ENCODE measurements around the gene NRG4.
"Not testable (repeated sequence)": the region's sequence is repeated elsewhere in the genome, so short reads cannot be mapped to it uniquely, and the experiment has no call there.

The NRG4 gene

DNA sequence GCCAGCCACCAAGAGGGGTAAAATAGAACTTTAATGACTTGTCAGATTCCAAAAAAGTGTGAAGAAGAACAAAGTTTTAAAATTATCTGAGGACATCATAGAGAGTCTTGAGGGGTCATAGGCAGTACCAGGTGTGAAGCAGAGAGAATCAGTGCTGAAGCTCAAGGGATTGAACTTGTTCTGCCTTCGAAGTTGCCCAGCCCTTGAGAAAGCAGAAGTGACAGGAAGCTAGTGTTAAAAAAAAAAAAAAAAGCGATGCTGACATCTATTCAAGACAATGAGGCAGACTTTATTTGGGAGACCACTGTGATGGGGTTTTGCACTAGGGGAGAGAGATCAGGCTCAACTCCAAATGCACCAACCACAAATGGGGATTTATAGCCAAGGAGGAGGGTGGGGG is 86.8 kb downstream of the NRG4 start:
- no peak for DNase-seq

DNA sequence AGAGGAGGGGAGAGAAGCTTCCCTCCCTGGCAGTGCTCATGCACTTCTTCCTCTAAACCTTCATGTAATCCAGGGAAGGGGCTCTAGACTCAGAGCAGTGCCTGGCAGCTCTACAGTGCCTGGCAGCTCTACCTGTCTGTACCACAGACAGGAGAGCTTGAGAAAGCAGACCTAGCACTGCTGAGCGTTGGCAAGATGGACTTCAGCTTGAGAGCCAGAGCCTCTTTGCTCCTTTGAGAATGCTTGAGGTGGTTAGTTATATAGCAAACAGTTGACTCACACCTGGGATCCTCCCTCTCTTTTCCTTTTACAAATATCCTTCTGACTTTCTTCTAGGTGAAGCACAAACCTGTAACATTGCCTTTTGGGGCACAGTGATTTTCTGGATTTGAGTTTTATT is 87.6 kb downstream of the NRG4 start:
- no peak for DNase-seq

DNA sequence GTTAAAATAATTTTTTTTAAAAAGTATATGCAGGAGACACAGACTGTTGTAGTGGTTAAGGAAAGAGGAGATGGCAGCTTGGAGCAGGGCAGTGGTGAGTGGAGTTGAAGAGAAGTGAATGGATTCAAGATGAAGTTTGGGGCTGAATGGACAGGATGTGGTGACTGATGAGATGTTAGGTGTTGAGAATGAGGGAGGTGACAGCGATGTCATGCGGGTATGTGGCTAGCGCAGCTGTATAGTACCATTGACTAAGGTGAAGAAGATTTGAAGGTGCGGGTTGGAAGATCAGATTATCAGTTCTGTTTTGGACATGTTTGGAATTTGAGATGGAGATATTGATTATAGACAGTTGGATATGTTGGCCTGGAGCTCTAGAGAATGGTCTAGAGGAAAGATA is 88.5 kb downstream of the NRG4 start:
- DNase-seq, result no peak

DNA sequence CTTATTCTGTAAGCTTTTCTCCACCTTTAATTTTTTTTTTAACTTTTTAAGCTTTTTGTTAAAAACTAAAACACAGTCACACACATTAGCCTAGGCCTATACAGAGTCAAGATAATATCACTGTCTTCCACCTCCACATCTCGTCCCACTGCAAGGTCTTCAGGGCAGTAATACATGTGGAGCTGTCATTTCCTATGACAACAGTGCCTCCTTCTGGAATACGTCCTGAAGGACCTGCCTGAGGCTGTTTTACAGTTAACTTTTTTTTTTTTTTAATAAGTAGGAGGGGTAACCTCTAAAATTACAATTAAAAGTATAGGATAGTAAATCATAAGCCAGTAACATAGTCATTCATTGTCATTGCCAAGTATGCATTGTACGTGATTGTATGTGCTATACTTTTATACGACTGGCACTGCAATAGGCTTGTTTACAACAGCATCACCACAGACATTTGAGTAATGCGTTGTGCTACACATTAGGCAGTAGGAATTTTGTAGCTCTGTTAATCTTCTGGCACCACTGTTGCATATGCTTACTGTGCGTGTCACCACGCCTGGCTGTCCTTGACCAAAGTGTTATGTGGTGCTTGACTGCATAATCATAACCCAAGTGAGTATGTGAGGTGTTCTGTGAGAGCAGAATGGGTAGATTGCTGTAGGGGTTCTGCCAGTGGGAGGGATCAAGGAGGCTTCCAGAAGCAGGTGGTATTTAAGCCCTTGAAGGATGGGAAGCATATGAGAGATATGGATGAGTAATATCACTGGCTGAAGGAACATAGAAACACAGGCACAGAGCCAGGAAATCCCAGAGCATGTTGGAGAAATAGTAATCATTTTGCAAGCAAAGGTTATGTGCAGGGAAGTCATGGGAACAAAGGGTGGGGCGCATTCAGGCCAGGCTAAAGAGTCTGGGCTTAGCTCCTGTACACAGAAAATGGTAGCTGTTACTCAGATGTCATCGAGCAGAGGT is 90.2 kb downstream of the NRG4 start:
- DNase-seq, result no peak

DNA sequence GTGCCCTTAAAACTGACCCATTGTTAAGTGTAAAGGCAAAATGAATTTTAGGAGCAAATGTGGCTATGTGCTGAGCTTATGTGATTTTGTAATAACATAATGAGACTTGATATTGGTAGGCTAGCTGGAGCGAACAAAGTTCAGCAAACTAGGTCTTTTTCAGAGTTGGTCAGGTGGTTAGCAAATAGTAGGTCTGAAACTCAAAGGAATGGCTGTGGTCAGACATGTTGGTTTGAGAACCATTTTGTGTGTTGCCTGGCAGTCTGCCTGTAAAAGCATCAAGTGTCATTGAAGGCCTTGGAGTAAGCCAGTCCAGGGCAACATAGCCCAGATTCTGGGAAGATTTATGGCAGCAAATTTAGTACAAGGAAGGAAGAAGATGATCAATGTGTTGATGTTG is 92.1 kb downstream of the NRG4 start:
- DNase-seq, result no peak

DNA sequence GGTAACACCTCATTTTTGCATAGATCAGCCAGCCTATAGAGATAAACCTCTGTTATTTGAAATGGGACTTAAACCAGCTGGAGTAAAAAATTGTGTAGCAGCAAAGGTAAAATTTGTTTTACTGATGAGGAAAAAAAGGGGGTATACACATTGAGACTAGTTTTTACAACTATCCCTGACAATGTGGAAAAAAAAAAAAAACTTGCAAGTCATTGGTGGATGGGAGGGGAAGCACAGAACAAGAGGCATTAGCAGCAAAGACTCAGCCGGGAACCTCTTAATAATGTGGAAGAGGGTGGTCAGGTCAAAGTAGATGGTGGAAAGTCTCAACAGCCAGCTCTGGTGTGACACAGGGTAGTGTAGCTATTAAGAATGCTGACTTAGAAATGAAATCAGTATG is 94.1 kb downstream of the NRG4 start:
- no peak for DNase-seq

DNA sequence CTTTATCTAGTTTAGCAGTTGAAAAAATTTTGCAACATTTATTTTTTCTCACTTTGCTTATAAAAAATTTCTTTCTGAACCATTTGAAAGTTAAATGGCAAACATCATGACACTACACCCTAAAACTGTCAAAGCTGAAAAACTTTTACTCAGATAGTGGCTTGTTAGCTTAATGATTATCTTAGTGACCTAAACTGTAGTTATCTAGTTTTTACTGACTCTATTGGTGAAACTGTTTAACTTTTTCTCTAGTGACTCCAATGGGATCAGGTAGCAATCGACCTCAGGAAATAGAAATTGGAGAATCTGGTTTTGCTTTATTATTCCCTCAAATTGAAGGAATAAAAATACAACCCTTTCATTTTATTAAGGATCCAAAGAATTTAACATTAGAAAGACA is 95.2 kb downstream of the NRG4 start:
- DNase-seq, result no peak

DNA sequence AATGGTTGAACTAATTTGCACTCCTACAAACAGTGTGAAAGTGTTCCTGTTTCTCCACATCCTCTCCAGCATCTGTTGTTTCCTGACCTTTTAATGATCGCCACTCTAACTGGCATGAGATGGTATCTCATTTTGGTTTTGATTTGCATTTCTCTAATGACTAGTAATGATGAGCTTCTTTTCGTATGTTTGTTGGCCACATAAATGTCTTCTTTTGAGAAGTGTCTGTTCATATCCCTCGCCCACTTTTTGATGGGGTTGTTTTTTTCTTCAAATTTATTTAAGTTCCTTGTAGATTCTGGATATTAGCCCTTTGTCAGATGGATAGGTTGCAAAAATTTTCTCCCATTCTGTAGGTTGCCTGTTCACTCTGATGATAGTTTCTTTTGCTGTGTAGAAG is 101.9 kb downstream of the NRG4 start:
- not testable (repeated sequence) for DNase-seq

DNA sequence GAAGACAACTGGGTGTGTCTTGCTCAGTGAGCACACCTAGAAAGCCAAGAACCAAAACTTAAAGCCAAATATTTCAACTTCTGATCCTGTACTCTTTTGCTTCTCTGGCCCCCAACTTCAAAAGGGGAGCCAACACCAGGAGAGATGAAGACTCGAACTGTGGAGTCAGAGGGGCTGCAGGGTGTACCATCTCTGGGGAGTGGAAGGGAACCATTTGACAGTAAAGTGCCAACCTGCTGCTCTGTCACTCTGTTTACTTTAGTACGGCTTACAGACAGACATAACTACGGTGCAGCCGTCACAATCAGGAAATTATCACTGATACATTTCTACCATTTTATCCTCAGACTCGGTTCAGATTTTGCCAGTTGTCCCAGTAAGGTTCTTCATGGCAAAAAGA is 107.0 kb downstream of the NRG4 start:
- no peak for DNase-seq

DNA sequence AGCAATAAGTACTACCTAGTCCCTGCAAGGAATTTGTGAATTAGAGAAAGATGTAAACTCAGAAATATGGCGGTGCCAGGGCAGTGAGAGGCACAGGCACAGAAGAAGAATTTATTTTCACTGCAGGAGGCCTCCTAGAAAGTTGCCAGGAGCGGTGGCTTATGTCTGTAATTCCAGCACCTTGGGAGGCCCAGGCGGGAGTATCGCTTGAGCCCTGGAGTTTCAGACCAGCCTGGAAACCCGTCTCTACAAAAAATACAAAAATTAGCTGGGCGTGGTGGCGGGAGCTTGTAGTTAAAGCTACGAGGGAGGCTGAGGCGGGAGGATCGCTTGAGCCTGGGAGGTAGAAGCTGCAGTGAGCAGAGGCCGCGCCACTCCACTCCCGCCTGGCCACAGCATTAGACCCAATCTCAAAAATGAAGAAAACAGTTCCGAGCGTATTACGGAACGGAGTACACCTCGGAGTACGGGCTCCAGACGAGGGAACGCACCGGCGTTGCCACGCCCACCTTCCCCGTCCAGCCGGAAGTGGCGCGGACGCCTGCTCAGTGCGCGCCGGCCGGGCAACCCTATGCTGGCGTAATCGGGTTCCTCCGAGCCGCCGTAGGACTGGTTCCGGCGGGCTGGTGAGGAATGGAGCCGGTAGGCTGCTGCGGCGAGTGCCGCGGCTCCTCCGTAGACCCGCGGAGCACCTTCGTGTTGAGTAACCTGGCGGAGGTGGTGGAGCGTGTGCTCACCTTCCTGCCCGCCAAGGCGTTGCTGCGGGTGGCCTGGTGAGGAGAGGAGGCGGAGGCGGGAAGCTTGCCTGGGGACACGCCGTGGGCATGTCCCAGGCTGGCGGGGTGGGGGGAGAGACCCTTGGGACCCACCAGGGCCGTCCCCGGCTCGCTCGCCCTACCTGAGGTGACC is 108.6 kb downstream of the NRG4 start, which contains the start of gene FBXO22:
TSS of gene FBXO22 (plus strand) at position 548 of the 909 bp plus-strand sequence. CDS start at position 634, 86 bp downstream.
- DNase-seq, result peak; percentile 16

DNA sequence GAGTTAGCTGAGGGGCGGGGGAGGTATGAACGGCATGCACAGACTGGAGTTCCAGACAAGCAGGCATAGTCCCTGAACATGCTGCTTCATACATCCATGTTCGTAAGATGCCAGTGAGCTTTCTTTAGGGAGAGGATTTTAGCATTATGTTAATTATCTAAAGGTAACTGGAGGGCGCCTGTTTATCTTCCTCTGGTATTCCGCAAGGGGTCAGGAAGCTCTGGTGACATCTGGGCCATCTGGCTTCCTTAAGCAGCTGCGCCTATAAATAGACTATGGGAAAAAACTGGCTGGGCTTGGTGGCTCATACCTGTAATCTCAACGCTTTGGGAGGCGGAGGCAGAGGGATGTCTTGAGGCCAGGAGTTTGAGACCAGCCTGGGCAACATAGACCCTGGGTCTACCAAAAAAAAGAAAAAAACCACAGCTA is 110.1 kb downstream of the NRG4 start:
- DNase-seq, result no peak

DNA sequence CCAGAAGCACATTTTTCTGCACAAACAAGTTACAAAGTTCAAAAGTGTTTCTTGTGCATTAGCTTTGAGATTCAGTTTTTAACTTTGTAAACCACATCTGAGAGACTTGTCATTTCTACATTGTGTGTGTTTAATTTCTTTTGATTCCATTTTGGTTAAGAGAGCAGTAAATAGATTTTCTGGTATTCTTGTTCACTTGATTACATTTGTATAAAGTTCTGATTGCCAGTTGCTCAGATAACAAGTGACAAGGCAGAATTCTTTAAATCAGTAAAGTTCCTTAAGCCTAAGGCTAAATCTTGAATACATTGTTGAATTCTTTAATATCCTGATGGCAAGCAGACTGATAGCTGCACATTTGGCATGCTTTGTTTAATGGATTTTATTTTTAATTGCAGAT is 111.6 kb downstream of the NRG4 start:
- no peak for DNase-seq

DNA sequence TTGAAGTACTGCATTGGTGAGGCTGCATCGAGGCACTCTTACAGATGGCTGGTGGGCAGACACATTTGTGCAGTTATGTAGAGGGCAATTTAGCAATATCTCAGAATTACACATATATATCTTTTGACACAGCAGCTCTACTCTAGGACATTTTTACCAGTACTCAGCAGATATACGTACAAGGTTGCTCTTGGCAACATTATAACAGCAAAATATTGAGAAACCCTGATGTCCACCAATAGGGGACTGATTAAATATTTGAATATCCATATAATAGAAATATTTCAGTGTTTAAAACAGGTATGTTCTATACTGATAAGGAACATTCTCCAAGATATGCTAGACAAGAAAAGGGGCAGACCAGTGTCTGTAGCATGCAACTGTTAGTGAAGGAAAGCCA is 116.5 kb downstream of the NRG4 start:
- DNase-seq, result no peak

DNA sequence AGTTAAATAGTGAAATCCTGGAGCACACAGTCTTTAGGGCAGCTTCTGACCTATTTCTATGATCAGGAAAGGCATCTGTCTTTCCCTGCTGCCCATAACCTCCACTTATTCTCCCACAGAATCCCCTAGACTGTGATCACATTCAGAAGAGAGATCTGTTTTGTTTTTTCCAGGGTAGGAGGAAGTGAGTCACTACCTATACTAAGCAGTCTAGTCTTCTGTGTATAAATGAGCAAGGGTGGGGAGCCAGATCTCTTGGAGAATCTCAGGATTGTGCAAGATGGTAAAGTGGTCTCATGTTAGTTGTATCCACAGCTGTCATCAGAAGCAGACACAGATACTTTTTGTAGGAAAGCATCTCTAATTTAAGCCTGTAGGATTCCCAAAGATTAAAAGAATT is 120.3 kb downstream of the NRG4 start:
- no peak for DNase-seq

All from 8988T (cell line).